Endothelial cell of umbilical vein (primary cell): ENCODE measurements around the gene SREBF1. TPM values are rescaled to one million over a fixed set of nuclear protein-coding genes. Genes with fewer than 3 reads are reported as not detected.

Source experiments
- BruUV-seq: library from RNA; stranded (reverse); fragments of 400-500 nt; replicated peaks from 2 replicates; lab custom pipeline; 2021; lab: Mats Ljungman, UMichigan
- CTCF ChIA-PET: fragments of 300-600, 350-600 bp; sonication (Branson Sonifier 250); formaldehyde crosslinking; loops from one replicate; lab custom pipeline; 2021; ENCODE audit warnings: antibody characterized with exemption, inconsistent platforms; lab: Charles Lee
- POLR2A ChIA-PET: fragments of 300-600, 350-600 bp; sonication (Branson Sonifier 250); formaldehyde crosslinking; loops from one replicate; lab custom pipeline; 2021; ENCODE audit warnings: antibody characterized with exemption, inconsistent platforms; lab: Charles Lee
- DNase-seq: peaks from one replicate; pipeline ENCODE4 v3.0.0-alpha.2; 2011; ENCODE audit warnings: low read depth, low spot score
- FAIRE-seq: peaks from 2 replicates; lab custom pipeline; 2011; peaks lifted over from hg19 to GRCh38; lab: Jason Lieb, UNC
- H2AFZ ChIP-seq: 2 replicates; pipeline ENCODE4 v1.6.0; 2012; ENCODE audit warnings: low read depth, low read length, control low read depth, inconsistent platforms
- H3K27ac ChIP-seq: 2 replicates; pipeline ENCODE4 v1.5.1; 2011; ENCODE audit warnings: low read depth, mild to moderate bottlenecking, control low read depth, low read length, moderate library complexity; ENCODE audit not compliant: insufficient read depth
- H3K27me3 ChIP-seq, 2 experiments: 2 replicates each; pipeline versions ENCODE4 v1.6.0 to v1.6.1; 2011; ENCODE audit warnings: low read length in 2 of 2, mixed read lengths in 1 of 2; ENCODE audit not compliant: control insufficient read depth in 2 of 2, insufficient read depth in 2 of 2
- H3K36me3 ChIP-seq, 2 experiments: 2 replicates in 1 of 2; 3 replicates in 1 of 2; pipeline ENCODE4 v1.5.1; 2011; ENCODE audit warnings: low read length in 2 of 2, mild to moderate bottlenecking in 1 of 2, moderate library complexity in 1 of 2; ENCODE audit not compliant: control insufficient read depth in 2 of 2, insufficient read depth in 2 of 2; ENCODE audit errors: extremely low read depth in 1 of 2
- H3K4me1 ChIP-seq: 3 replicates; pipeline ENCODE4 v1.5.1; 2011; ENCODE audit warnings: mild to moderate bottlenecking, low read length; ENCODE audit not compliant: control insufficient read depth, insufficient read depth; ENCODE audit errors: extremely low read depth
- H3K4me2 ChIP-seq: 2 replicates; pipeline ENCODE4 v1.6.1; 2011; ENCODE audit warnings: low read length, control low read depth, mixed read lengths; ENCODE audit not compliant: insufficient read depth
- H3K4me3 ChIP-seq, 3 experiments: fragments of 200-600 bp in 1 of 3; sonication (generic), shearing (Covaris generic) in 1 of 3; replicated peaks in 1 of 3; 2 replicates each; pipeline ENCODE4 v1.5.1; 2011 to 2016; ENCODE audit warnings: control low read depth in 3 of 3, low read length in 3 of 3, mild to moderate bottlenecking in 2 of 3, inconsistent platforms in 1 of 3, low read depth in 1 of 3, moderate library complexity in 1 of 3; ENCODE audit not compliant: insufficient read depth in 1 of 3
- H3K79me2 ChIP-seq: 2 replicates; pipeline ENCODE4 v1.6.0; 2012; ENCODE audit warnings: low read length, inconsistent platforms; ENCODE audit not compliant: control insufficient read depth, insufficient read depth
- H3K9ac ChIP-seq: replicated peaks from 2 replicates; pipeline ENCODE3; 2011; ENCODE audit warnings: low read length, control low read depth; ENCODE audit not compliant: insufficient read depth; ENCODE audit errors: extremely low read depth
- H3K9me1 ChIP-seq: replicated peaks from 3 replicates; pipeline ENCODE4 v1.6.0; 2011; ENCODE audit warnings: mild to moderate bottlenecking, low read length; ENCODE audit not compliant: control insufficient read depth, insufficient read depth; ENCODE audit errors: extremely low read depth
- H3K9me3 ChIP-seq: replicated peaks from 2 replicates; pipeline ENCODE4 v1.5.1; 2012; ENCODE audit warnings: low read length, inconsistent platforms; ENCODE audit not compliant: control insufficient read depth, insufficient read depth
- H4K20me1 ChIP-seq: replicated peaks from 2 replicates; pipeline ENCODE3; 2011; ENCODE audit warnings: mild to moderate bottlenecking, low read length; ENCODE audit not compliant: control insufficient read depth, insufficient read depth; ENCODE audit errors: extremely low read depth
- EZH2 ChIP-seq: IDR thresholded peaks from 2 replicates; pipeline ENCODE4 v1.6.1; 2012; ENCODE audit warnings: borderline replicate concordance, low read depth, mild to moderate bottlenecking, moderate library complexity, low read length, inconsistent platforms; ENCODE audit not compliant: severe bottlenecking
- FOS ChIP-seq: IDR thresholded peaks from 2 replicates; pipeline ENCODE4 v1.6.1; 2011; ENCODE audit warnings: mild to moderate bottlenecking, low read length, moderate library complexity, borderline replicate concordance; ENCODE audit not compliant: insufficient read depth
- GATA2 ChIP-seq: IDR thresholded peaks from 2 replicates; pipeline ENCODE4 v1.7.0; 2011; ENCODE audit warnings: low read depth, mild to moderate bottlenecking, moderate library complexity, mixed read lengths, low read length; ENCODE audit not compliant: insufficient read length, insufficient read depth
- JUN ChIP-seq: IDR thresholded peaks from 2 replicates; pipeline ENCODE4 v1.6.1; 2011; ENCODE audit warnings: borderline replicate concordance, low read depth; ENCODE audit not compliant: insufficient read length, insufficient read depth
- MYC ChIP-seq: IDR thresholded peaks from one replicate; pipeline ENCODE4 v1.6.1; 2011; ENCODE audit warnings: mild to moderate bottlenecking, low read depth, low read length
- POLR2A ChIP-seq: IDR thresholded peaks from 2 replicates; pipeline ENCODE4 v1.6.1; 2012; ENCODE audit warnings: low read depth, mild to moderate bottlenecking, control low read depth, low read length
- POLR2AphosphoS5 ChIP-seq: IDR thresholded peaks from 2 replicates; pipeline ENCODE4 v1.6.1; 2012; ENCODE audit warnings: low read depth, mild to moderate bottlenecking, control low read depth, low read length, moderate library complexity; ENCODE audit not compliant: insufficient read depth
- dilution Hi-C: fragments of 300-500 bp; cut with MboI; formaldehyde crosslinking; loops from one replicate; pipeline ENCODE4 v1.15.0; 2019; ENCODE audit warnings: low sequenced_read_pairs; ENCODE audit not compliant: extremely low pct_ligation_motif_present
- intact Hi-C: fragments of 100-400 bp; cut with micrococcal nuclease; formaldehyde crosslinking; loops from one replicate; pipeline ENCODE4 v1.10.0; 2022
- polyA plus RNA-seq, 4 experiments: library from polyadenylated mRNA; depleted of rRNA in 3 of 4; stranded (reverse) in 3 of 4; unstranded in 1 of 4; fragments of >200 nt; gene quantifications; 2 replicates each; pipeline versions ENCODE4 v1.2.1 to v1.2.3, GENCODE V29; 2011 to 2012; ENCODE audit warnings: missing spikeins in 1 of 4
- total RNA-seq: library from RNA; stranded (reverse); gene quantifications from 2 replicates; pipeline ENCODE4 v1.2.3, GENCODE V29; 2021
- TF ChIP-seq, protein P1 (sequence below): IDR thresholded peaks from 2 replicates; pipeline ENCODE4 v1.6.1; 2011; ENCODE audit not compliant: insufficient read depth, insufficient read length
- TF ChIP-seq, protein P2 (sequence below), 2 donors: IDR thresholded peaks; 1 replicate in 1 of 2; 2 replicates in 1 of 2; pipeline ENCODE4 v1.5.1; 2011; ENCODE audit warnings: low read length in 2 of 2, mild to moderate bottlenecking in 2 of 2, moderate library complexity in 2 of 2, control low read depth in 1 of 2, inconsistent platforms in 1 of 2, low read depth in 1 of 2; ENCODE audit not compliant: insufficient read depth in 1 of 2; ENCODE audit errors: extremely low read depth in 1 of 2

SREBF1 gene
- total and polyA plus RNA-seq, 2 donors (not counting 3 experiments of a cell fraction or from before 2014, with no cell fraction given) = 50.4 to 109 TPM

DNA sequence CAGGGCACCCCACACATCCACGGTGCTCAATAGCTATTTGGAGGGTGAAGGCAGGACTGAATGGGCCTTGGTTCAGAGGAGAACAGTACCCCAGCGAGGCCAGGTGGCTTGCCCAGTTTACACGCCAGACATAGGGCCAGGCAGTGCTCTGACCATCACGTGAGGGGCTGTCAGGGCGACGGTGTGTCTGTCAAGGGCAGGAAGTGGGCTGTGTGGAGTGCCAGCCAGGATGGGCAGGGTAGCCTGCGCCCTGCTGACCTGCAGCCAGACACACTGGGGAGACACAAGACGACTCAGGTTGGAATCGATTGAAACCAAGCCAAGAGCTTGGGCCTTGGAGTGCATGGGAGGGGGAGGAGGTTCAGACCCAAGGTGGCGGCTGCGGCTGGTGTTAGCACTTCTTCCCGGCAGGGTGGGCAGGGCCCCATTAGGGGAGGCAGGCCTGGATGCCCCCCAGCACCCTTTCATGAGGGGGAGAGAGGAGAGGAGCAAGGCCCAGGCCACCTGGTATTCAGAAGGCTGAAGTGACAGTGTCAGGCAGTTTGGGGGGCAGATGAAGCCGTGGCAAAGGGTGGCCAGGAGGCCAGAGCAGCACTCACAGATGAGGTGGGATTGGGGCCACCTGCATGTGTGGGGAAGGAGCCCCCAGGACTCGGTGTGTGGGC lies 68.2 kb downstream of the SREBF1 start:
- H3K4me2 ChIP-seq = no peak overlapping the region
- H3K4me3 ChIP-seq = no peak overlapping the region
- dilution Hi-C loops (no loop called here), intact Hi-C loops (no loop called here)
- no peaks in the 10 kb centered on the region for H4K20me1 ChIP-seq
- no peaks in the 10 kb centered on the region for H3K4me1 ChIP-seq
- peaks cover 0 to 6% of the 10 kb centered on the region in 2 experiments for H3K36me3 ChIP-seq
- H3K9me3 ChIP-seq = no peaks in the 10 kb centered on the region
- H3K27ac ChIP-seq = no peak overlapping the region
- BruUV-seq = no TSS peak
- H3K9me1 ChIP-seq = no peaks in the 10 kb centered on the region
- no peaks in the 10 kb centered on the region for H3K27me3 ChIP-seq
- no peak for DNase-seq
- no peak overlapping the region for H3K9ac ChIP-seq
- TF ChIP-seq MYC (no peak), POLR2A (no peak), EZH2 (no peak), GATA2 (no peak), FOS (no peak), JUN (no peak), POLR2AphosphoS5 (no peak)
- TF ChIP-seq, protein P1, sequence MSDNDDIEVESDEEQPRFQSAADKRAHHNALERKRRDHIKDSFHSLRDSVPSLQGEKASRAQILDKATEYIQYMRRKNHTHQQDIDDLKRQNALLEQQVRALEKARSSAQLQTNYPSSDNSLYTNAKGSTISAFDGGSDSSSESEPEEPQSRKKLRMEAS = no peak
- TF ChIP-seq, protein P2, sequence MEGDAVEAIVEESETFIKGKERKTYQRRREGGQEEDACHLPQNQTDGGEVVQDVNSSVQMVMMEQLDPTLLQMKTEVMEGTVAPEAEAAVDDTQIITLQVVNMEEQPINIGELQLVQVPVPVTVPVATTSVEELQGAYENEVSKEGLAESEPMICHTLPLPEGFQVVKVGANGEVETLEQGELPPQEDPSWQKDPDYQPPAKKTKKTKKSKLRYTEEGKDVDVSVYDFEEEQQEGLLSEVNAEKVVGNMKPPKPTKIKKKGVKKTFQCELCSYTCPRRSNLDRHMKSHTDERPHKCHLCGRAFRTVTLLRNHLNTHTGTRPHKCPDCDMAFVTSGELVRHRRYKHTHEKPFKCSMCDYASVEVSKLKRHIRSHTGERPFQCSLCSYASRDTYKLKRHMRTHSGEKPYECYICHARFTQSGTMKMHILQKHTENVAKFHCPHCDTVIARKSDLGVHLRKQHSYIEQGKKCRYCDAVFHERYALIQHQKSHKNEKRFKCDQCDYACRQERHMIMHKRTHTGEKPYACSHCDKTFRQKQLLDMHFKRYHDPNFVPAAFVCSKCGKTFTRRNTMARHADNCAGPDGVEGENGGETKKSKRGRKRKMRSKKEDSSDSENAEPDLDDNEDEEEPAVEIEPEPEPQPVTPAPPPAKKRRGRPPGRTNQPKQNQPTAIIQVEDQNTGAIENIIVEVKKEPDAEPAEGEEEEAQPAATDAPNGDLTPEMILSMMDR (IDR thresholded peaks at IDR 0.05; ENCODE audit: extremely low read depth in 1 of 2, insufficient read depth in 1 of 2, low read depth in 1 of 2, low read length in 2 of 2) = no peak
- H2AFZ ChIP-seq = no peak overlapping the region
- peaks cover 11% of the 10 kb centered on the region for H3K79me2 ChIP-seq
- ChIA-PET POLR2A (no interaction called here), CTCF (no interaction called here)
- FAIRE-seq = no peak
